Fibroblast of lung (primary cell): Measurements from ENCODE around the gene NUDT14. TPM values are rescaled to one million over a fixed set of nuclear protein-coding genes. Genes with fewer than 3 reads are reported as not detected.

Source experiments
- DNase-seq, 2 donors: peaks; one replicate each; pipeline versions ENCODE4 v3.0.0 to v3.0.0-alpha.2; 2010; ENCODE audit warnings: low read depth in 2 of 2
- H2AFZ ChIP-seq: 2 replicates; pipeline ENCODE4 v1.5.1; 2012; ENCODE audit warnings: low read length, control low read depth, inconsistent platforms
- H3K27ac ChIP-seq: 2 replicates; pipeline ENCODE4 v1.5.1; 2011; ENCODE audit warnings: low read length, control low read depth; ENCODE audit not compliant: insufficient read depth
- H3K27me3 ChIP-seq: 2 replicates; pipeline ENCODE4 v1.5.1; 2011; ENCODE audit warnings: mild to moderate bottlenecking, low read length; ENCODE audit not compliant: control insufficient read depth, insufficient read depth
- H3K36me3 ChIP-seq: 2 replicates; pipeline ENCODE4 v1.5.1; 2011; ENCODE audit warnings: low read length; ENCODE audit not compliant: control insufficient read depth, insufficient read depth
- H3K4me1 ChIP-seq: 2 replicates; pipeline ENCODE4 v1.5.1; 2011; ENCODE audit warnings: low read length; ENCODE audit not compliant: control insufficient read depth, insufficient read depth; ENCODE audit errors: extremely low read depth
- H3K4me2 ChIP-seq: 2 replicates; pipeline ENCODE4 v1.5.1; 2011; ENCODE audit warnings: low read length, control low read depth; ENCODE audit not compliant: insufficient read depth; ENCODE audit errors: extremely low read depth
- H3K4me3 ChIP-seq, 4 experiments: fragments of 200-600 bp in 1 of 4; sonication (generic) in 1 of 4; replicated peaks in 1 of 4; 2 replicates each; pipeline ENCODE4 v1.5.1; 2011 to 2016; ENCODE audit warnings: low read length in 4 of 4, low read depth in 3 of 4, mild to moderate bottlenecking in 3 of 4, control low read depth in 2 of 4, inconsistent platforms in 1 of 4, mixed read lengths in 1 of 4; ENCODE audit not compliant: insufficient read depth in 1 of 4; ENCODE audit errors: control extremely low read depth in 1 of 4
- H3K79me2 ChIP-seq: 2 replicates; pipeline ENCODE4 v1.5.1; 2012; ENCODE audit warnings: mild to moderate bottlenecking, low read length, inconsistent platforms; ENCODE audit not compliant: control insufficient read depth, insufficient read depth
- H3K9ac ChIP-seq: 2 replicates; pipeline ENCODE4 v1.5.1; 2011; ENCODE audit warnings: mild to moderate bottlenecking, low read length, control low read depth; ENCODE audit not compliant: insufficient read depth
- H3K9me3 ChIP-seq: 2 replicates; pipeline ENCODE4 v1.5.1; 2012; ENCODE audit warnings: low read depth, low read length; ENCODE audit not compliant: control insufficient read depth, insufficient read depth
- H4K20me1 ChIP-seq: 2 replicates; pipeline ENCODE4 v1.5.1; 2011; ENCODE audit warnings: low read length; ENCODE audit not compliant: control insufficient read depth, insufficient read depth; ENCODE audit errors: extremely low read depth
- EZH2 ChIP-seq: IDR thresholded peaks from 2 replicates; pipeline ENCODE4 v1.5.1; 2012; ENCODE audit warnings: low read length, control low read depth, mild to moderate bottlenecking; ENCODE audit errors: missing control alignments
- polyA plus RNA-seq, 2 donors: library from polyadenylated mRNA; depleted of rRNA in 1 of 2; stranded (reverse) in 1 of 2; unstranded in 1 of 2; fragments of >200 nt; gene quantifications; 2 replicates each; pipeline ENCODE4 v1.2.1, GENCODE V29; 2011 to 2012; ENCODE audit warnings: missing spikeins in 1 of 2
- total RNA-seq: library from RNA; depleted of rRNA; stranded (reverse); fragments of >200 nt; gene quantifications from 2 replicates; pipeline ENCODE4 v1.2.1, GENCODE V29; 2014
- TF ChIP-seq, protein P1 (sequence below), 2 donors: IDR thresholded peaks in 1 of 2; conservative IDR thresholded peaks in 1 of 2; 1 replicate in 1 of 2; 2 replicates in 1 of 2; pipeline ENCODE4 v1.5.1; 2011 to 2012; ENCODE audit warnings: low read length in 2 of 2, control low read depth in 1 of 2, inconsistent platforms in 1 of 2, low read depth in 1 of 2, mild to moderate bottlenecking in 1 of 2

NUDT14 gene
- total and polyA plus RNA-seq, 2 donors (not counting 1 experiment from before 2014, with no cell fraction given), result 6.7 to 14.2 TPM

GRCh38 chr14:105212541-105213300 is 31.6 kb upstream of the NUDT14 start:
- TF ChIP-seq, protein P1, sequence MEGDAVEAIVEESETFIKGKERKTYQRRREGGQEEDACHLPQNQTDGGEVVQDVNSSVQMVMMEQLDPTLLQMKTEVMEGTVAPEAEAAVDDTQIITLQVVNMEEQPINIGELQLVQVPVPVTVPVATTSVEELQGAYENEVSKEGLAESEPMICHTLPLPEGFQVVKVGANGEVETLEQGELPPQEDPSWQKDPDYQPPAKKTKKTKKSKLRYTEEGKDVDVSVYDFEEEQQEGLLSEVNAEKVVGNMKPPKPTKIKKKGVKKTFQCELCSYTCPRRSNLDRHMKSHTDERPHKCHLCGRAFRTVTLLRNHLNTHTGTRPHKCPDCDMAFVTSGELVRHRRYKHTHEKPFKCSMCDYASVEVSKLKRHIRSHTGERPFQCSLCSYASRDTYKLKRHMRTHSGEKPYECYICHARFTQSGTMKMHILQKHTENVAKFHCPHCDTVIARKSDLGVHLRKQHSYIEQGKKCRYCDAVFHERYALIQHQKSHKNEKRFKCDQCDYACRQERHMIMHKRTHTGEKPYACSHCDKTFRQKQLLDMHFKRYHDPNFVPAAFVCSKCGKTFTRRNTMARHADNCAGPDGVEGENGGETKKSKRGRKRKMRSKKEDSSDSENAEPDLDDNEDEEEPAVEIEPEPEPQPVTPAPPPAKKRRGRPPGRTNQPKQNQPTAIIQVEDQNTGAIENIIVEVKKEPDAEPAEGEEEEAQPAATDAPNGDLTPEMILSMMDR (conservative IDR thresholded peaks at IDR 0.05 in 1 of 2, IDR thresholded peaks at IDR 0.05 in 1 of 2; ENCODE audit: low read depth in 1 of 2, low read length in 2 of 2), result no peak
- TF ChIP-seq EZH2, result no peak
- Histone ChIP-seq H3K36me3 (peaks cover 8% of the 10 kb centered on the region), H4K20me1 (no peaks in the 10 kb centered on the region), H3K4me1 (no peaks in the 10 kb centered on the region), H3K27ac (no peak overlapping the region), H3K79me2 (no peaks in the 10 kb centered on the region), H3K4me3 (no peak overlapping the region), H3K9ac (no peak overlapping the region), H3K27me3 (no peaks in the 10 kb centered on the region), H2AFZ (no peak overlapping the region), H3K9me3 (no peaks in the 10 kb centered on the region), H3K4me2 (no peak overlapping the region)
- DNase-seq, result no peak

DNA sequence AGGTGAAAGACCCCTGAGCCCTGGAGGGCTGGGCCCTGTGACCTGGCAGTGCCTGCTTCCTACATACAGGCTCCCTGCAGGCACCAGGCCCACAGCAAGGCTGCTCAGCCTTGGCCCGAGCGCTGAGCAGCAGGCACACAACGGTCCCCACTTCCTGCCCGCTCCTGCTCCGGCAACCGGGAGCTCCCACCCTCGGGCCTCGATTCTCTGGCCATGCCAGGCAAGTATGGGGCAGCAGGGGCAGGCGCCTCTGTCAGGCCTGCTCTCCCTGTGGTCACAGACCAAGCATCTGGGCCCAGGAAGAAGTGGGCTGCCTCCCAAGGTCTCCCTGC is 30.6 kb upstream of the NUDT14 start:
- Histone ChIP-seq H3K27me3 (no peaks in the 10 kb centered on the region), H3K4me1 (no peaks in the 10 kb centered on the region), H3K4me2 (no peak overlapping the region), H3K79me2 (no peaks in the 10 kb centered on the region), H3K36me3 (peaks cover 3% of the 10 kb centered on the region), H3K9ac (no peak overlapping the region), H3K9me3 (no peaks in the 10 kb centered on the region), H4K20me1 (no peaks in the 10 kb centered on the region), H3K27ac (no peak overlapping the region), H2AFZ (no peak overlapping the region), H3K4me3 (no peak overlapping the region)
- TF ChIP-seq, protein P1 (conservative IDR thresholded peaks at IDR 0.05 in 1 of 2, IDR thresholded peaks at IDR 0.05 in 1 of 2; ENCODE audit: low read depth in 1 of 2, low read length in 2 of 2), result no peak
- DNase-seq, result no peak

DNA sequence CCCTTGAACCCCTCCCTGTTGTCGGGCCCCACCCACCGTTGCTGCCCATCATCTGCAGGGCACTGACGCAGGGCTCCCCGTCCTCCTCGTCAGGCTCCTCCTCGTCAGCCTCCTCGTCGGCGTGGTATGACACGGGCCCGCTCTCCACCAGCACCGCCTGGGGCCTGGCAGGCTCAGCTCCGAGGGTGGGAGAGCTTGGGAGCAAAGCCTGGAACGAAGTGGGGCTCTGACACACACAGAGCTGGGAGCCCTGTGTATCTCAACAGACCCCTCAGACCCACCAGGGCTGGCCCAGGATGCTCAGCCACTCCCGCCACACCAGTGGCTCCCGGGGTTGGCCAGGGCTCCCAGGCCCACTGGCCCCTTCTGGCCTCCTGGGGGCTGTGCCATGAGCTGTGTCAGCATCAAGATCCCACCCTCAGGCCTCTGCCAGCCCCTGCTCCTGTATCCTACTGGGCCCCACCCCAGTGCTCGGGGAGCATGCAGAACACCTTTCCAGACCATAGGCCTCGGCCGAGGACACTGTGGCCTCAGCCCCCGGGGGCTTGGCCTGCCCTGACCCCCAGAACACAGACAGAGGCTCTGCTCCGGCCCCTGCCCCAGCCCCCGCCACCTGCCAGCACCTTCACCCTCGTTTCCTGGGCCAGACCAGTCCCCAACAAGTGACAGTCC is 30.1 kb upstream of the NUDT14 start:
- Histone ChIP-seq H3K9me3 (no peaks in the 10 kb centered on the region), H3K4me3 (no peak overlapping the region), H3K36me3 (peaks cover 3% of the 10 kb centered on the region), H3K9ac (no peak overlapping the region), H3K4me1 (no peaks in the 10 kb centered on the region), H4K20me1 (no peaks in the 10 kb centered on the region), H3K79me2 (no peaks in the 10 kb centered on the region), H3K27ac (no peak overlapping the region), H3K27me3 (no peaks in the 10 kb centered on the region), H3K4me2 (no peak overlapping the region), H2AFZ (no peak overlapping the region)
- no peak for DNase-seq
- TF ChIP-seq, protein P1 (conservative IDR thresholded peaks at IDR 0.05 in 1 of 2, IDR thresholded peaks at IDR 0.05 in 1 of 2; ENCODE audit: low read depth in 1 of 2, low read length in 2 of 2), result no peak
